ENCODE results near the gene HEBP1.

The HEBP1 gene

DNA sequence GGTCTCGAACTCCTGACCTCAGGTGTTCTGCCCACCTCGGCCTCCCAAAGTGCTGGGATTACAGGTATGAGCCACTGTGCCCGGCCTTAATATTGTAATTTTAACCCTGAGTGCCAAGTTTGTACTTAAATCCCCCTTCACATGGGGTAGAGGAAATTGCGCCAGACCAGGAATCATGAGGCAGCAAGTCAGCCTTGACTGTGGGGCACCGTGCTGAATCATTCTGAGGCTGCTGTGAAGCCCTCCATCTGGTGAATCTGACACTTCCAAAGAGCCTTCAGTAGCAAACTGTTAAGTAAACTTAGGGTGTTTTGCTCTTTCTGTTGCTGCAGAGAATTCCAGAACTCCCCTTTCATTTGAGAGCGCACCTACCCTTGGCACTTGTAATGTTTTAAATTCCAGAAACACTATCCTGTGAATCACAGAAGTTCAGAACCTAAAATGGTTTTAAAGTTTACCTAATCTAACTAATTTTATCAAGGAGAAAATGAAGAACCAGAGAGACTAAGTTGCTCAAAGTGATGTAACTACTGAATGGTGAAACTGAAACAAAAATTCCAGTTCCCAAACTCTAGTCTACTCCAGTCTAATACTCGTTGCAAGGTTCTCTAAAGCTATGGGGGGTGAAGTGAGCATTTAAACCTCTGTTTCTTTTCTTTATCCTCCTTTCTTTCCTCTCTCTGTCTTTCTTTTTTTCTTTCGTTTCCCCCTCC is 7.5 kb downstream of the HEBP1 start:
- H3K4me3 ChIP-seq (replicated peaks; ENCODE audit: insufficient read depth, low read length): no peak overlapping the region; the same call in 1 of the 2 replicates
- DNase-seq (ENCODE audit: low read depth in 1 of 2, low spot score in 1 of 2): peak in 1 of 2 experiments; percentile 47

DNA sequence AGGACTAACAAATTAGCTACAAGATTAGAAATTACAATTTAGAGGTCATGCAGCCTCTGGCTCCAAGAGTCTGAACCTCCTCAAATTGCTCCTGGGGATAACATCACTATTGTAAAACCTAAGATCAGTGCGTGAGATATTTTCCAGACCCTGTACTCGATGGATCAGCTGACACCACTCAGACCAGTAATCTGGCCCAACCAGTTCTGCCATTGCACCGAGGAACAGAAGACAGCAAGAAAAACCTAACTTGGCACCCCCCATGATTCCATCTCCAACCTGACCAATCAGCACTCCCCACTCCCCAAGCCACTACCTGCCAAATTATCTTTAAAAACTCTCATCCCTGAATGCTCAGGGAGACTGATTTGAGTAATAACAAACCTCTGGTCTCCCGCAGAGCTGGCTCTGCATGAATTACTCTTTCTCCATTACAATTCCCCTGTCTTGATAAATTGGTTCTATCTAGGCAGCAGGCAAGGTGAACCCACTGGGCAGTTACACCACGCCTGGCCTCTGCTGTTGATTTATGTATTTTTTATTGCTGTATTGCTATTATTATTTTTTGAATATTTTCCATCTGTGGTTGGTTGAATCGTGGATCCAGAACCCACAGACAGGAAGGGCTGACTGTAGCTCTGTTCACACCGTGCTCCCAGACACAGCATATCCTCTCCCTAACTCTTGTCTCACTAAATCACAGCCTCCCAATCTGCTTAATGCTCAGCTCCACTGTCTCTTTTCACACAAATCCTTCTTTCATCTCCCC is 9.2 kb downstream of the HEBP1 start:
- H3K4me3 ChIP-seq (replicated peaks; ENCODE audit: insufficient read depth, low read length): no peak overlapping the region
- DNase-seq (ENCODE audit: low read depth in 1 of 2, low spot score in 1 of 2): no peak
- no peaks in the 10 kb centered on the region for H3K27me3 ChIP-seq (ENCODE audit: insufficient read depth, poor library complexity, severe bottlenecking)
- no peak for TF ChIP-seq GABPA (IDR thresholded peaks at IDR 0.05; ENCODE audit: low read depth)
- no peak for TF ChIP-seq SPI1 (IDR thresholded peaks at IDR 0.05; ENCODE audit: borderline replicate concordance, low read depth)
- TF ChIP-seq, protein P1, sequence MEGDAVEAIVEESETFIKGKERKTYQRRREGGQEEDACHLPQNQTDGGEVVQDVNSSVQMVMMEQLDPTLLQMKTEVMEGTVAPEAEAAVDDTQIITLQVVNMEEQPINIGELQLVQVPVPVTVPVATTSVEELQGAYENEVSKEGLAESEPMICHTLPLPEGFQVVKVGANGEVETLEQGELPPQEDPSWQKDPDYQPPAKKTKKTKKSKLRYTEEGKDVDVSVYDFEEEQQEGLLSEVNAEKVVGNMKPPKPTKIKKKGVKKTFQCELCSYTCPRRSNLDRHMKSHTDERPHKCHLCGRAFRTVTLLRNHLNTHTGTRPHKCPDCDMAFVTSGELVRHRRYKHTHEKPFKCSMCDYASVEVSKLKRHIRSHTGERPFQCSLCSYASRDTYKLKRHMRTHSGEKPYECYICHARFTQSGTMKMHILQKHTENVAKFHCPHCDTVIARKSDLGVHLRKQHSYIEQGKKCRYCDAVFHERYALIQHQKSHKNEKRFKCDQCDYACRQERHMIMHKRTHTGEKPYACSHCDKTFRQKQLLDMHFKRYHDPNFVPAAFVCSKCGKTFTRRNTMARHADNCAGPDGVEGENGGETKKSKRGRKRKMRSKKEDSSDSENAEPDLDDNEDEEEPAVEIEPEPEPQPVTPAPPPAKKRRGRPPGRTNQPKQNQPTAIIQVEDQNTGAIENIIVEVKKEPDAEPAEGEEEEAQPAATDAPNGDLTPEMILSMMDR (IDR thresholded peaks at IDR 0.05; ENCODE audit: insufficient read depth, low read length): no peak
- TF ChIP-seq, protein P2, sequence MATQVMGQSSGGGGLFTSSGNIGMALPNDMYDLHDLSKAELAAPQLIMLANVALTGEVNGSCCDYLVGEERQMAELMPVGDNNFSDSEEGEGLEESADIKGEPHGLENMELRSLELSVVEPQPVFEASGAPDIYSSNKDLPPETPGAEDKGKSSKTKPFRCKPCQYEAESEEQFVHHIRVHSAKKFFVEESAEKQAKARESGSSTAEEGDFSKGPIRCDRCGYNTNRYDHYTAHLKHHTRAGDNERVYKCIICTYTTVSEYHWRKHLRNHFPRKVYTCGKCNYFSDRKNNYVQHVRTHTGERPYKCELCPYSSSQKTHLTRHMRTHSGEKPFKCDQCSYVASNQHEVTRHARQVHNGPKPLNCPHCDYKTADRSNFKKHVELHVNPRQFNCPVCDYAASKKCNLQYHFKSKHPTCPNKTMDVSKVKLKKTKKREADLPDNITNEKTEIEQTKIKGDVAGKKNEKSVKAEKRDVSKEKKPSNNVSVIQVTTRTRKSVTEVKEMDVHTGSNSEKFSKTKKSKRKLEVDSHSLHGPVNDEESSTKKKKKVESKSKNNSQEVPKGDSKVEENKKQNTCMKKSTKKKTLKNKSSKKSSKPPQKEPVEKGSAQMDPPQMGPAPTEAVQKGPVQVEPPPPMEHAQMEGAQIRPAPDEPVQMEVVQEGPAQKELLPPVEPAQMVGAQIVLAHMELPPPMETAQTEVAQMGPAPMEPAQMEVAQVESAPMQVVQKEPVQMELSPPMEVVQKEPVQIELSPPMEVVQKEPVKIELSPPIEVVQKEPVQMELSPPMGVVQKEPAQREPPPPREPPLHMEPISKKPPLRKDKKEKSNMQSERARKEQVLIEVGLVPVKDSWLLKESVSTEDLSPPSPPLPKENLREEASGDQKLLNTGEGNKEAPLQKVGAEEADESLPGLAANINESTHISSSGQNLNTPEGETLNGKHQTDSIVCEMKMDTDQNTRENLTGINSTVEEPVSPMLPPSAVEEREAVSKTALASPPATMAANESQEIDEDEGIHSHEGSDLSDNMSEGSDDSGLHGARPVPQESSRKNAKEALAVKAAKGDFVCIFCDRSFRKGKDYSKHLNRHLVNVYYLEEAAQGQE (IDR thresholded peaks at IDR 0.05; ENCODE audit: insufficient replicate concordance, low read depth): no peak
- no peak for TF ChIP-seq POLR2AphosphoS5 (IDR thresholded peaks at IDR 0.05; ENCODE audit: low read depth)
- H3K27ac ChIP-seq (replicated peaks): no peak overlapping the region

More for the DNA sequence above, 7.5 kb downstream of the HEBP1 start:
- TF ChIP-seq POLR2AphosphoS5 (IDR thresholded peaks at IDR 0.05; ENCODE audit: low read depth): no peak
- TF ChIP-seq, protein P1 (IDR thresholded peaks at IDR 0.05; ENCODE audit: insufficient read depth, low read length): no peak
- no peak for TF ChIP-seq SPI1 (IDR thresholded peaks at IDR 0.05; ENCODE audit: borderline replicate concordance, low read depth)
- TF ChIP-seq, protein P2 (IDR thresholded peaks at IDR 0.05; ENCODE audit: insufficient replicate concordance, low read depth): no peak
- no peak for TF ChIP-seq GABPA (IDR thresholded peaks at IDR 0.05; ENCODE audit: low read depth)
- Histone ChIP-seq H3K27me3 (ENCODE audit: insufficient read depth, poor library complexity, severe bottlenecking) (no peaks in the 10 kb centered on the region), H3K27ac (replicated peaks) (peak overlapping the region; percentile 21)

DNA sequence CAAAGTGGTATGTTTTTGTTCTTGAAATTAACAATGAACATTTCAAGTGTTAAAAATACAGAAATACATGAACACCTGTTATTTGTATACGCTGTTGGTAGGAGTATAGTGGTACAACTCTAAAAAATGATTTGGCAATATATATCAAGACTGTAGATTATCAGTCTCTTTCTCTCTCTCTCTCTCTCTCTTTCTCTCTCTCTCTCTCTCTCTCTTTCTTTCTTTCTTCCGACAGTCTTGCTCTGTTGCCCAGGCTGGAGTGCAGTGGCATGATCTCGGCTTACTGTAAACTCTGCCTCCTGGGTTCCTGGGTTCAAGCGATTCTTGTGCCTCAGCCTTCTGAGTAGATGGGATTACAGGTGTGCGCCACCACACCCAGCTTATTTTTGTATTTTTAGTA is 12.6 kb downstream of the HEBP1 start:
- TF ChIP-seq SPI1 (IDR thresholded peaks at IDR 0.05; ENCODE audit: borderline replicate concordance, low read depth): no peak
- TF ChIP-seq, protein P2 (IDR thresholded peaks at IDR 0.05; ENCODE audit: insufficient replicate concordance, low read depth): no peak
- TF ChIP-seq, protein P1 (IDR thresholded peaks at IDR 0.05; ENCODE audit: insufficient read depth, low read length): no peak
- TF ChIP-seq GABPA (IDR thresholded peaks at IDR 0.05; ENCODE audit: low read depth): no peak
- no peak for TF ChIP-seq POLR2AphosphoS5 (IDR thresholded peaks at IDR 0.05; ENCODE audit: low read depth)
- H3K4me3 ChIP-seq (replicated peaks; ENCODE audit: insufficient read depth, low read length): no peak overlapping the region

More for the DNA sequence above, 12.6 kb downstream of the HEBP1 start:
- no peak overlapping the region for H3K27ac ChIP-seq (replicated peaks)
- no peaks in the 10 kb centered on the region for H3K27me3 ChIP-seq (ENCODE audit: insufficient read depth, poor library complexity, severe bottlenecking)
- DNase-seq (ENCODE audit: low read depth in 1 of 2, low spot score in 1 of 2): no peak
